AG09309 (cell line): ENCODE measurements around the gene SAFB2.

ENCODE experiments used
- DNase-seq: peaks from one replicate; pipeline ENCODE4 v3.0.0-alpha.2; 2010; ENCODE audit warnings: low read depth
- H3K4me3 ChIP-seq: 2 replicates; pipeline ENCODE4 v1.5.1; 2011; ENCODE audit warnings: mild to moderate bottlenecking, low read depth, low read length, moderate library complexity; ENCODE audit not compliant: control insufficient read depth
- TF ChIP-seq, protein P1 (sequence below): IDR thresholded peaks from 2 replicates; pipeline ENCODE4 v1.5.1; 2011; ENCODE audit warnings: mild to moderate bottlenecking, low read depth, low read length, inconsistent platforms; ENCODE audit not compliant: insufficient read depth, control insufficient read depth; ENCODE audit errors: missing control alignments

The SAFB2 gene

DNA sequence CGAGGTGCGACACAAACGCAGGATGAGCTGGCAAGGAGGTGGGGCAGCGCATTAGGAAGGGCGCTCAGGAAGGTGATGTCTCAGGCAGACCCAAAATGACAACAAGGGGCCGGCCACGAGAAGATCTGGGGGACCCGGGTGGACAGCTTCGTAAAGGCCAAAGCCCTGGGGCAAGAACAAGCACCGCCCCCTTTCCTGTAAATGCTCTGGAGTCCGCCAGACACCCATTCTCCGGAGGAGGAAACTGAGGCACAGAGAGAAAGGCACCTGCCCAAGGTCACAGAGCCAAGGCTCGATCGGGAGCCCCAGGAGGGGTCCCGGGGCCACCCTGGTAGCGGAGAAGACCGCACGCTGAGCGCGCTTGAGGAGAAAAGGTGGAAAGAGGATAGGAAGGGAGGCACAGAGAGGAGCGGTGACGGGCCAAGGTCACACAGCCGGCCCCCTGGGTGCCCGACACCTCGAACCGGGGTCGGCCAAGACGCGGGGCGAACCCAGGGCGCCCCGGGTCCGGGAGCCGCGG, 571 bp downstream of the SAFB2 start:
- TF ChIP-seq, protein P1, sequence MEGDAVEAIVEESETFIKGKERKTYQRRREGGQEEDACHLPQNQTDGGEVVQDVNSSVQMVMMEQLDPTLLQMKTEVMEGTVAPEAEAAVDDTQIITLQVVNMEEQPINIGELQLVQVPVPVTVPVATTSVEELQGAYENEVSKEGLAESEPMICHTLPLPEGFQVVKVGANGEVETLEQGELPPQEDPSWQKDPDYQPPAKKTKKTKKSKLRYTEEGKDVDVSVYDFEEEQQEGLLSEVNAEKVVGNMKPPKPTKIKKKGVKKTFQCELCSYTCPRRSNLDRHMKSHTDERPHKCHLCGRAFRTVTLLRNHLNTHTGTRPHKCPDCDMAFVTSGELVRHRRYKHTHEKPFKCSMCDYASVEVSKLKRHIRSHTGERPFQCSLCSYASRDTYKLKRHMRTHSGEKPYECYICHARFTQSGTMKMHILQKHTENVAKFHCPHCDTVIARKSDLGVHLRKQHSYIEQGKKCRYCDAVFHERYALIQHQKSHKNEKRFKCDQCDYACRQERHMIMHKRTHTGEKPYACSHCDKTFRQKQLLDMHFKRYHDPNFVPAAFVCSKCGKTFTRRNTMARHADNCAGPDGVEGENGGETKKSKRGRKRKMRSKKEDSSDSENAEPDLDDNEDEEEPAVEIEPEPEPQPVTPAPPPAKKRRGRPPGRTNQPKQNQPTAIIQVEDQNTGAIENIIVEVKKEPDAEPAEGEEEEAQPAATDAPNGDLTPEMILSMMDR: no peak
- no peak for DNase-seq

DNA sequence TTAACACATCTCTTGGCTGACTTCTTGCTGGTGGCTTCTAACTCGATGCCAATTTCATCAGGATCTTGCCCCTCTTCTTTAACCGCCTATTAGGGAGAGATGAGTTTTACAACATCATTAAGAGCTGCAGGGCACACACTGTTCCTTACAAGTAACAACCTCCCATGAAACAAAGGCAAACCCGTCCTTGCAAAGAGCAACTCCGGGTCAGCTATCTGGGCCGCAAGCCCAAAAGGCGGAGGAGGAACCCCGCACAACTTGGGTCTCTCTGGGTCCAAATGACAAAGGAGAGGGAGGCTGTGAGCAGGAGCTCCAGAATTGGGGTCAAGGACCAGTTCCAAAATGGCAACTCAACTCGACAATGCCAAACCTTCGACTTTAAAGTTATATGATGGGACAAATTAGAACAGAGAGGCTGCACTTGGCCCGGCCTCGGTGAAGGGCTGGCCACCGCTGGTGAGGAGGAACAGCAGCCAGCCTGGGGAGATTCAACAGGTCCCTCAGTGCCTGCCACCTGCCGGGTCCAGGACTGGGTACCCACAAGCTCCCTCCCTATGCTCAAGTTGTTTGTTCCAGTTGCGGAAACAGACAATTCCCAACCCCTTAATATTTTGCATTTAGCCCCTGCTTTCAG, 1.1 kb downstream of the SAFB2 start:
- TF ChIP-seq, protein P1: no peak
- no peak for DNase-seq
- peak overlapping the region; percentile 95 for H3K4me3 ChIP-seq

More for the DNA sequence above, 571 bp downstream of the SAFB2 start:
- H3K4me3 ChIP-seq: peak overlapping the region; percentile 95

DNA sequence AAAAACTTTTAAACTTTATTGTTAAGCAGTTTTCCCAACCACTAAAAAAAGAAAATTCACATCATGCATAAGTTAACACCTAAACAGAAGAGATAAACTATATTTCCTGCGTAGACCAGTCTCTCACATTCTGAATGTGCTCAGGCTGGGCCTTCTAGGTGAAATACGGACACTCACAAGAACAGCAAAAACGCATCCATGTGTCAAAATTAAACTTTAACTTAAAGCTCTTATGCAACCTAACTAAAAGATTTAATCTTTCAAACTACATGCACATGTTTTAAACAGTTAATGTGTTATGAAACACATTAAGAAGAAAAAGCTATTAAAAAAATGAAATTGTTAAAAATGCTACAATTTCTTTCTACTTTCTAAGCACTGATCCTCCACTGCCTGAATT, 2.6 kb downstream of the SAFB2 start:
- no peak overlapping the region for H3K4me3 ChIP-seq
- no peak for DNase-seq
- TF ChIP-seq, protein P1: no peak

GRCh38 chr19:5618591-5618990, 4.0 kb downstream of the SAFB2 start:
- TF ChIP-seq, protein P1: no peak
- no peak for DNase-seq
- no peak overlapping the region for H3K4me3 ChIP-seq

- DNase-seq: no peak
- H3K4me3 ChIP-seq: no peak overlapping the region
- TF ChIP-seq, protein P1: no peak
These were observed 5.5 kb downstream of the SAFB2 start for GRCh38 chr19:5617080-5617479.

GRCh38 chr19:5615756-5616327, 6.7 kb downstream of the SAFB2 start:
- no peak for DNase-seq
- H3K4me3 ChIP-seq: no peak overlapping the region

More at GRCh38 chr19:5615756-5616327, 6.7 kb downstream of the SAFB2 start:
- TF ChIP-seq, protein P1: no peak
